Cardiac muscle cell (in vitro differentiated cells and primary cell): ENCODE data around the gene ZNF474. TPM values are rescaled to one million over a fixed set of nuclear protein-coding genes. Genes with fewer than 3 reads are reported as not detected.

Source experiments
- DNase-seq, 2 donors: peaks; one replicate each; pipeline versions ENCODE4 v3.0.0 to v3.0.0-alpha.2; 2010 to 2017; ENCODE audit warnings: low read depth in 1 of 2, low spot score in 1 of 2
- H3K27ac ChIP-seq: fragments of 200-600 bp; sonication (generic); 2 replicates; pipeline ENCODE4 v1.5.1; 2016
- H3K27me3 ChIP-seq: fragments of 200-600 bp; sonication (generic); 2 replicates; pipeline ENCODE4 v1.6.0; 2016; ENCODE audit warnings: control low read depth
- H3K36me3 ChIP-seq: fragments of 200-600 bp; sonication (generic); 2 replicates; pipeline ENCODE4 v1.5.1; 2016; ENCODE audit warnings: control low read depth
- H3K4me1 ChIP-seq: fragments of 200-600 bp; sonication (generic); 2 replicates; pipeline ENCODE4 v1.8.1; 2017; ENCODE audit warnings: low read depth, mild to moderate bottlenecking, mixed run types
- H3K4me3 ChIP-seq: fragments of 200-600 bp; sonication (generic); 2 replicates; pipeline ENCODE4 v1.5.1; 2016; ENCODE audit warnings: mild to moderate bottlenecking
- H3K9me3 ChIP-seq: fragments of 200-600 bp; sonication (generic); 2 replicates; pipeline ENCODE4 v1.5.1; 2017; ENCODE audit warnings: low read depth, mild to moderate bottlenecking, control low read depth
- polyA plus RNA-seq: library from polyadenylated mRNA; unstranded; fragments of >200 nt; fragmentation: Nextera tagmentation; extraction: Ambion mirVana; gene quantifications from 2 replicates; pipeline ENCODE4 v1.2.1, GENCODE V29; 2016
- total RNA-seq: library from RNA; depleted of rRNA; stranded (reverse); fragments of >200 nt; gene quantifications from 2 replicates; pipeline ENCODE4 v1.2.3, GENCODE V29; 2016
- TF ChIP-seq, protein P1 (sequence below): IDR thresholded peaks from 2 replicates; pipeline ENCODE4 v1.5.1; 2012; ENCODE audit warnings: low read depth, mild to moderate bottlenecking, low read length

Gene ZNF474
- total and polyA plus RNA-seq, 2 experiments from 2014 or later = not detected

DNA sequence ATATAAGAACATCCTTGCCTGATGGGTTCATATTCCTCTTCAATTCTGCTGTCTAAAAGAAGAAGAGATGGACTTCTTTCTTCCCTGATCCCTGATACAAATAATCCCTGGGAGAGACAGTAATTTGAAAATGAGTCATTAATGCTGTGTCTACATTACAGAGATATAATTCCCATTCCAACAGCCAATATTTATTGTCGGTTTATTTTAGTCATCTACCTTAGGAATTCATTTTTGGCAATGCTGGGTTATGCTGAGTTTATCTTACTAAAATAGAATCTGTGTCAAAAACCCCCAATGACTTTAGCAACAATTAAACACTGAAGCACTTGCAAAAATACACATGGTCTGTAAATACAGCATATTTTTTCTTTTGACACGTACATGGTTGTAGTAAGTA lies 23.9 kb downstream of the ZNF474 start:
- DNase-seq = peak in 1 of 2 donors; percentile 58
- no peak overlapping the region for H3K27ac ChIP-seq
- H3K4me1 ChIP-seq = no peaks in the 10 kb centered on the region
- no peak overlapping the region for H3K4me3 ChIP-seq
- no peaks in the 10 kb centered on the region for H3K9me3 ChIP-seq
- H3K36me3 ChIP-seq = no peaks in the 10 kb centered on the region
- TF ChIP-seq, protein P1, sequence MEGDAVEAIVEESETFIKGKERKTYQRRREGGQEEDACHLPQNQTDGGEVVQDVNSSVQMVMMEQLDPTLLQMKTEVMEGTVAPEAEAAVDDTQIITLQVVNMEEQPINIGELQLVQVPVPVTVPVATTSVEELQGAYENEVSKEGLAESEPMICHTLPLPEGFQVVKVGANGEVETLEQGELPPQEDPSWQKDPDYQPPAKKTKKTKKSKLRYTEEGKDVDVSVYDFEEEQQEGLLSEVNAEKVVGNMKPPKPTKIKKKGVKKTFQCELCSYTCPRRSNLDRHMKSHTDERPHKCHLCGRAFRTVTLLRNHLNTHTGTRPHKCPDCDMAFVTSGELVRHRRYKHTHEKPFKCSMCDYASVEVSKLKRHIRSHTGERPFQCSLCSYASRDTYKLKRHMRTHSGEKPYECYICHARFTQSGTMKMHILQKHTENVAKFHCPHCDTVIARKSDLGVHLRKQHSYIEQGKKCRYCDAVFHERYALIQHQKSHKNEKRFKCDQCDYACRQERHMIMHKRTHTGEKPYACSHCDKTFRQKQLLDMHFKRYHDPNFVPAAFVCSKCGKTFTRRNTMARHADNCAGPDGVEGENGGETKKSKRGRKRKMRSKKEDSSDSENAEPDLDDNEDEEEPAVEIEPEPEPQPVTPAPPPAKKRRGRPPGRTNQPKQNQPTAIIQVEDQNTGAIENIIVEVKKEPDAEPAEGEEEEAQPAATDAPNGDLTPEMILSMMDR = no peak
- no peaks in the 10 kb centered on the region for H3K27me3 ChIP-seq

DNA sequence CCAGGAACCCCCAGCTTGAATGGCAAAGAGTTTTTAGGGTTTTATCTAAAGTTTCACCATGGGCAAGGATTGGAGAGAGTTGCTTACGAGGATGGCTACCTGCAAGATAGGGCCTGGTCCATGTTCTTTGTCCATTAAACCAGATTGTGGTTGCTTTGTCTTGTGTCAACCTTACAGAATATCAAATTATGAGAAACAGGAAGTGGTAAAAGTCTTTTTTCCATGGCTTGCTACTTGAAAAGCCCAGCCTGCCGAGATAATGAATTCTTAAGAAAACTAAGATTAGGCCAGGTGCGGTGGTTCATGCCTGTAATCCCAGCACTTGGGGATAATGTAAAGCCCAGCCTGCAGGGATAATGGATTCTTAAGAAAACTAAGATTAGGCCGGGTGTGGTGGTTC lies 24.4 kb downstream of the ZNF474 start:
- no peak overlapping the region for H3K27ac ChIP-seq
- H3K9me3 ChIP-seq = no peaks in the 10 kb centered on the region
- no peaks in the 10 kb centered on the region for H3K27me3 ChIP-seq
- no peaks in the 10 kb centered on the region for H3K4me1 ChIP-seq
- H3K36me3 ChIP-seq = no peaks in the 10 kb centered on the region
- no peak overlapping the region for H3K4me3 ChIP-seq
- no peak for DNase-seq
- TF ChIP-seq, protein P1 = no peak

DNA sequence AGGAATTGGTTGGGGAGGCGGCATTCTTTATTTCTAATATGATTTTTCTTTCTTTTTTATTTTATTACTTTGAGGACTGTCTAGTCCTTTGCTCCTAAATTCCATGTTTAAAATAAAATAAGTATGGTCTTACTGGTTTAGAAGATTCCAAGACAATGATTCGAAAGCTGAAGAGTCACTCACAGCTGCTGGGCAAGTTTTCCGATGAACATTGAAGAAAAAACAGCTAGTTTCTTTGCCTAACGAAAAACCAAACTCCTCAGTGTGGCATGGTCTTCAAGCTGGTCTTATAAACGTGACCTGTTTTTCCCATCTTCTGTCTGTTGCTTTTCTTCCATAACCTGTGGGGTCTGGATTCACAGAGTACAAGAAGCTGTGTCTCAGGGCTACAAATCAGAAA lies 25.1 kb downstream of the ZNF474 start:
- Histone ChIP-seq H3K9me3 (no peaks in the 10 kb centered on the region), H3K4me1 (no peaks in the 10 kb centered on the region), H3K27ac (no peak overlapping the region), H3K27me3 (no peaks in the 10 kb centered on the region), H3K36me3 (no peaks in the 10 kb centered on the region), H3K4me3 (no peak overlapping the region)
- DNase-seq = no peak
- TF ChIP-seq, protein P1 = no peak

DNA sequence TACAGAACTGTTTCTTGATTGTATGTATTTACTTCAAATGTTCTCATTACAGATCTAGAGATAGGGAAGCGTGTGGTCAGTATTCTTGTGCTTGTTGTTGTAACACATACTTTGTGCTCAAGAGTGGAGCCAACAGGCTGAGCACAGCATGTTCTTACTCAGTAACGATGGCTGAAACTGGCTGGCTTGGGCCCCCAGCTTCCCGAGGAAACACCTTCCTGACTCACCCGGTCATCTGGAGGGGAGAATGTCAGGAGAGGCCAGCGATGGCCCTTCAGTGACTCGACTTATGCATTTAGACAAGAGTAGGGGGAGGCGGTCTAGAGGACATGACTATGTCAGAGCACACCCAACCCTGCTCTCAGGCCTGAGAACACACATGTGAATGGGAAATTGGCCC lies 25.6 kb downstream of the ZNF474 start:
- no peaks in the 10 kb centered on the region for H3K27me3 ChIP-seq
- H3K27ac ChIP-seq = no peak overlapping the region
- H3K36me3 ChIP-seq = no peaks in the 10 kb centered on the region
- no peaks in the 10 kb centered on the region for H3K9me3 ChIP-seq
- peak in 1 of 2 donors; percentile 75 for DNase-seq
- TF ChIP-seq, protein P1 = no peak
- no peak overlapping the region for H3K4me3 ChIP-seq
- H3K4me1 ChIP-seq = no peaks in the 10 kb centered on the region

DNA sequence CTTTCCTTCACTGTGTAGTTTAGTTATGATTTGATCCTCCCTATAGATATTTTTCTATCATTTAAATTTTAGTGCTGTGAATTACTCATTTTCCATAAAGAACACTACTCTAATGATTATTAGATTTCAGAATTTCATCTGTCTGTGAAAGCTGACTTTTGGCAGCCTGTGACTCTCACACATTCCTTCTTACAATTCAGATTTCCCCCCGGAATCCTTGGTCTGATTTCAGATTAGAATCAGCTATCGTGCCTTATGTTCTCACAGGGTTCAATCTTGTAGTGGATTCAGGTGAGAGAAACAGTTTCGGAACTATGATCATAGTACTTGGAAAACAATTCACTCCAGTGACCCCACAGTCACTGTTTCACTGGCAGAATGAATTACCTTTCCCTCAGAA lies 26.2 kb downstream of the ZNF474 start:
- no peak for DNase-seq
- TF ChIP-seq, protein P1 = no peak
- H3K27ac ChIP-seq = no peak overlapping the region

More for the DNA sequence above, 26.2 kb downstream of the ZNF474 start:
- Histone ChIP-seq H3K36me3 (no peaks in the 10 kb centered on the region), H3K4me1 (no peaks in the 10 kb centered on the region), H3K27me3 (no peaks in the 10 kb centered on the region), H3K9me3 (no peaks in the 10 kb centered on the region), H3K4me3 (no peak overlapping the region)
